Ishikawa (cell line): ENCODE measurements around the gene CHMP4B.

Experiments
- CEBPB ChIP-seq: IDR thresholded peaks from 2 replicates; pipeline ENCODE4 v1.6.1; 2012
- CREB1 ChIP-seq: IDR thresholded peaks from 2 replicates; pipeline ENCODE4 v1.6.1; 2012; ENCODE audit warnings: low read depth
- EGR1 ChIP-seq: IDR thresholded peaks from 2 replicates; pipeline ENCODE4 v1.6.1; 2012
- EP300 ChIP-seq: IDR thresholded peaks from 2 replicates; pipeline ENCODE4 v1.6.1; 2012; ENCODE audit warnings: borderline replicate concordance
- FOXM1 ChIP-seq: IDR thresholded peaks from 2 replicates; pipeline ENCODE4 v1.6.1; 2012; ENCODE audit warnings: low read depth, borderline replicate concordance
- NFIC ChIP-seq: IDR thresholded peaks from 2 replicates; pipeline ENCODE4 v1.6.1; 2012
- RAD21 ChIP-seq: IDR thresholded peaks from 2 replicates; pipeline ENCODE4 v1.6.1; 2012; ENCODE audit warnings: low read depth
- TAF1 ChIP-seq: IDR thresholded peaks from 2 replicates; pipeline ENCODE4 v1.6.1; 2012; ENCODE audit warnings: low read depth, mild to moderate bottlenecking
- TCF12 ChIP-seq: IDR thresholded peaks from 2 replicates; pipeline ENCODE4 v1.6.1; 2012; ENCODE audit warnings: low read depth
- TEAD4 ChIP-seq: IDR thresholded peaks from 2 replicates; pipeline ENCODE4 v1.6.1; 2012
- YY1 ChIP-seq: IDR thresholded peaks from 2 replicates; pipeline ENCODE4 v1.6.1; 2012; ENCODE audit warnings: low read depth
- ZBTB7A ChIP-seq: IDR thresholded peaks from 2 replicates; pipeline ENCODE4 v1.6.1; 2012; ENCODE audit warnings: low read depth
- TF ChIP-seq, protein P1 (sequence below): IDR thresholded peaks from 2 replicates; pipeline ENCODE4 v1.6.1; 2012
- TF ChIP-seq, protein P2 (sequence below): IDR thresholded peaks from 2 replicates; pipeline ENCODE4 v1.6.1; 2012
- TF ChIP-seq, protein P3 (sequence below): IDR thresholded peaks from 2 replicates; pipeline ENCODE4 v1.6.1; 2012; ENCODE audit warnings: low read depth, mild to moderate bottlenecking

The CHMP4B gene

DNA sequence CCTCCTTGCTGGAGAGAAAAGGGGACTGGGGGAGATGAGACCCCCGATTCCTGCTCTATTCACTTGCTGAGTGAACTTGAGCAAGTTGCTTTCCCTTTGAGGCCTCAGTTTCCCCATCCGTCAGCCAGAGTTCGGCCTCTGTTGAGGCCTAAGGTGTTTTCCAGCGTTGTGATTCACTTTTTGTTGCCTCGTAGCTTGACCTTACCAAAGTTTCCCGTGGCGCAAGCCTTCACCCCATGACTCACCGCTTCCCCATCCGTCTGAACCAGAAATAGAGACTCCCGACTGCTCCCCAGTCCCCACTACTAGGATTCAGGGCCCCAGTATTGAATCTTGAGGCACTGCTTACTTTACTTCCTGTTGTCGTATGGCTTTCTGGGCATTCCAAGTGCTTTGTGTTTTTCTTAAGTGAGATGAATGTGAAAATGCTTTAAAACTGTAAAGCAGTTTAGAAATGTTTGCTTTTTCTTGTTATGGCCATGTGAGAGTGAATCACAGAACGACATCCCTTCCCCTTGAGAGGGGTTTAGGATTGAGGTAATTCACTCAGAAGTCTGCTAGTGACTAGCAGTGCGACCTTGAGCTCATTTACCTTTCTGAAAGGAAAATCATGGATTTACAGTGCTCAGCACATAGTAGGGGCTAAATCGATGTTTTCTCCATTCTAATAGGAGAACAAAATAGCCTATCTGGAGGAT, 1.2 kb downstream of the CHMP4B start:
- TF ChIP-seq, protein P1, sequence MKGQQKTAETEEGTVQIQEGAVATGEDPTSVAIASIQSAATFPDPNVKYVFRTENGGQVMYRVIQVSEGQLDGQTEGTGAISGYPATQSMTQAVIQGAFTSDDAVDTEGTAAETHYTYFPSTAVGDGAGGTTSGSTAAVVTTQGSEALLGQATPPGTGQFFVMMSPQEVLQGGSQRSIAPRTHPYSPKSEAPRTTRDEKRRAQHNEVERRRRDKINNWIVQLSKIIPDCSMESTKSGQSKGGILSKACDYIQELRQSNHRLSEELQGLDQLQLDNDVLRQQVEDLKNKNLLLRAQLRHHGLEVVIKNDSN = no peak
- TF ChIP-seq EP300 (no peak), RAD21 (no peak), TCF12 (no peak), CREB1 (no peak), TAF1 (no peak), CEBPB (no peak), FOXM1 (no peak), NFIC (no peak), TEAD4 (no peak)
- TF ChIP-seq, protein P2, sequence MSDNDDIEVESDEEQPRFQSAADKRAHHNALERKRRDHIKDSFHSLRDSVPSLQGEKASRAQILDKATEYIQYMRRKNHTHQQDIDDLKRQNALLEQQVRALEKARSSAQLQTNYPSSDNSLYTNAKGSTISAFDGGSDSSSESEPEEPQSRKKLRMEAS = no peak
- TF ChIP-seq, protein P3, sequence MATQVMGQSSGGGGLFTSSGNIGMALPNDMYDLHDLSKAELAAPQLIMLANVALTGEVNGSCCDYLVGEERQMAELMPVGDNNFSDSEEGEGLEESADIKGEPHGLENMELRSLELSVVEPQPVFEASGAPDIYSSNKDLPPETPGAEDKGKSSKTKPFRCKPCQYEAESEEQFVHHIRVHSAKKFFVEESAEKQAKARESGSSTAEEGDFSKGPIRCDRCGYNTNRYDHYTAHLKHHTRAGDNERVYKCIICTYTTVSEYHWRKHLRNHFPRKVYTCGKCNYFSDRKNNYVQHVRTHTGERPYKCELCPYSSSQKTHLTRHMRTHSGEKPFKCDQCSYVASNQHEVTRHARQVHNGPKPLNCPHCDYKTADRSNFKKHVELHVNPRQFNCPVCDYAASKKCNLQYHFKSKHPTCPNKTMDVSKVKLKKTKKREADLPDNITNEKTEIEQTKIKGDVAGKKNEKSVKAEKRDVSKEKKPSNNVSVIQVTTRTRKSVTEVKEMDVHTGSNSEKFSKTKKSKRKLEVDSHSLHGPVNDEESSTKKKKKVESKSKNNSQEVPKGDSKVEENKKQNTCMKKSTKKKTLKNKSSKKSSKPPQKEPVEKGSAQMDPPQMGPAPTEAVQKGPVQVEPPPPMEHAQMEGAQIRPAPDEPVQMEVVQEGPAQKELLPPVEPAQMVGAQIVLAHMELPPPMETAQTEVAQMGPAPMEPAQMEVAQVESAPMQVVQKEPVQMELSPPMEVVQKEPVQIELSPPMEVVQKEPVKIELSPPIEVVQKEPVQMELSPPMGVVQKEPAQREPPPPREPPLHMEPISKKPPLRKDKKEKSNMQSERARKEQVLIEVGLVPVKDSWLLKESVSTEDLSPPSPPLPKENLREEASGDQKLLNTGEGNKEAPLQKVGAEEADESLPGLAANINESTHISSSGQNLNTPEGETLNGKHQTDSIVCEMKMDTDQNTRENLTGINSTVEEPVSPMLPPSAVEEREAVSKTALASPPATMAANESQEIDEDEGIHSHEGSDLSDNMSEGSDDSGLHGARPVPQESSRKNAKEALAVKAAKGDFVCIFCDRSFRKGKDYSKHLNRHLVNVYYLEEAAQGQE = no peak

DNA sequence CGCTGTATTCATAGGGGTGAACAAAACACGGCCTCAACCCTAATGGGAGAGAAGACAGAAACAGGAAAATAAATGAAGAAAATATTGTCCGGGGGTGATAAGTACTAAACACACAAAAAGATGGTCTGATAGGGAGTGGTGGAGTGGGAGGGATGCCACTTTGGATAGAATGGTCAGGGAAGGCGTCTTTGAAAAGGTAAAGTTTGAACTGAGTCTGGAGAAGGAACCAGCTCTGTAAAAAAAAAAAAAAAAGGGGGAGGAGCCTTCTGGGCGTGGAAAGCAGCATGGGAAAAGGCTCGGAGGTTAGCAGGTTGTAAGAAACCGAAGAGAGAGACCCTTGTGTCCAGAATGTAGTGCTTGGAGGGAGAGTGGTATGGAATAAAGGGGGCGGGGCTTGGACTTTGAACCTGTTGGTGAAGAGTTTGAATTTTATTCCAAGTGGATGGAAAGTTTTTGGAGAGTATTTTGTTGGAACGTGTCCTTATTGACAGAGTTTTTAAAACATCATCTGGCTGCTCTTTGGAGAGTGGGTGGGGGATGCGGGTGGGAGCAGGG, 1.8 kb downstream of the CHMP4B start:
- TF ChIP-seq YY1 = no peak
- TF ChIP-seq, protein P3 = no peak
- no peak for TF ChIP-seq CEBPB
- no peak for TF ChIP-seq EGR1
- TF ChIP-seq NFIC = no peak
- TF ChIP-seq, protein P2 = no peak

DNA sequence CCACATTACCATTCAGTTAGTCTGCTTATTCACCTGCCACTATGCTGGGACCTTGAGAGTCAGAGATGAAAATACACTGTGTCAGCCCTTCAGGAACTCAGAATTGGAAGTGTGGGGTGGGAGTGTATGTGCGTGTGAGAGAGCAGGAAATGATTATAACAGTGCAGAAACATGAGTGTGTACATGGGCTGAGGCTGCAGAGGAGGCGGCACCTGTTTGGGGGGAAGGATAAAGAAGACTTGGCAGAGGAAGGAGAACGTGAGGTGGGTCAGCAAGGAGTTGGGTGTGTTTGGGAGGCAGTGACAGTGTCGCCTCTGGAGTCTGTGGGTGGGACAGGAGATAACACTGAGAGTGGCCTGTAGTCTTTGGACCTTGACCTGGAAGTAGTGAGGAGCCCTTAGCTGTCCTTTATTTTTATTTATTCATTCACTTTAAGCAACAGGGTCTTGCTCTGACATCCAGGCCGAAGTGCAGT, 3.1 kb downstream of the CHMP4B start:
- no peak for TF ChIP-seq CREB1
- TF ChIP-seq TAF1 = no peak
- no peak for TF ChIP-seq RAD21
- TF ChIP-seq EP300 = no peak
- TF ChIP-seq TCF12 = no peak
- TF ChIP-seq CEBPB = no peak
- TF ChIP-seq, protein P3 = no peak
- no peak for TF ChIP-seq YY1
- TF ChIP-seq ZBTB7A = no peak
- TF ChIP-seq EGR1 = no peak
- TF ChIP-seq TEAD4 = no peak
- TF ChIP-seq, protein P1 = no peak
- TF ChIP-seq FOXM1 = no peak
- TF ChIP-seq, protein P2 = no peak
- TF ChIP-seq NFIC = no peak

DNA sequence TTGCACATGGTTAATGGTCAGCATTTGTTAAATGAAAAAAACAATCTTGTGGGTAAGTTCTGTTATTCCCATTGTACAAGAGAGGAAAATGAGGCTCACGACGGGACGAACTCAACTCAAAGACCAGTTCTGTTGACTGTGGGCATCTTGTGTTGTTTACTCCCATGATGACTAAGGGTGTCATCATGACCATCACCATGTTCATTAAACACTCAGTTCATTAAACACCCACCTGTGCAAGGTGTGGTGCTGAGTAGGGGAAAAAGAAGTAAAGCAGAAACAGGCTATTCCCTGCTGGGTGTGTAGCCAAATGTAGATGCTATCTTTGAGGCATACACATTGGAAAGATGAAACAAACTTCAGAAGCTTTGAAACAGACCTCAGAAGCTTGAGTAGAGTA, 4.5 kb downstream of the CHMP4B start:
- TF ChIP-seq, protein P2 = no peak
